OCI-LY1 (cell line): ENCODE data around the gene CMTM5.

ENCODE experiments used
- H2AFZ ChIP-seq: fragments of 200-600 bp; sonication (generic), shearing (Covaris generic); 2 replicates; pipeline ENCODE4 v1.6.0; 2014; ENCODE audit warnings: antibody characterized with exemption, mild to moderate bottlenecking, low read length
- H3F3A ChIP-seq: fragments of 200-600 bp; sonication (generic), shearing (Covaris generic); 2 replicates; pipeline ENCODE4 v1.6.0; 2014; ENCODE audit warnings: mild to moderate bottlenecking, antibody characterized with exemption, low read length, moderate library complexity; ENCODE audit not compliant: insufficient read depth
- H3K27ac ChIP-seq: fragments of 200-600 bp; sonication (generic); 2 replicates; pipeline ENCODE4 v1.5.1; 2014; ENCODE audit warnings: low read length, mixed run types, mild to moderate bottlenecking, low read depth; ENCODE audit not compliant: poor library complexity, severe bottlenecking
- H3K27me3 ChIP-seq: fragments of 200-600 bp; sonication (generic); 2 replicates; pipeline ENCODE4 v1.6.0; 2014; ENCODE audit warnings: antibody characterized with exemption, mild to moderate bottlenecking, low read length, moderate library complexity; ENCODE audit not compliant: insufficient read depth
- H3K36me3 ChIP-seq: fragments of 200-600 bp; sonication (generic); 2 replicates; pipeline ENCODE4 v1.6.1; 2014; ENCODE audit warnings: mild to moderate bottlenecking, antibody characterized with exemption, low read length, moderate library complexity, mixed read lengths; ENCODE audit not compliant: insufficient read depth
- H3K4me1 ChIP-seq: fragments of 200-600 bp; sonication (generic); 2 replicates; pipeline ENCODE4 v1.5.1; 2014; ENCODE audit warnings: mild to moderate bottlenecking, low read length, moderate library complexity; ENCODE audit not compliant: insufficient read depth, severe bottlenecking
- H3K4me2 ChIP-seq: fragments of 200-600 bp; sonication (generic), shearing (Covaris generic); 2 replicates; pipeline ENCODE4 v1.6.1; 2014; ENCODE audit warnings: low read length
- H3K4me3 ChIP-seq: fragments of 200-600 bp; sonication (generic); 2 replicates; pipeline ENCODE4 v1.5.1; 2014; ENCODE audit warnings: low read length, low read depth, mild to moderate bottlenecking, mixed read lengths; ENCODE audit not compliant: poor library complexity, severe bottlenecking
- H3K79me2 ChIP-seq: fragments of 200-600 bp; shearing (Covaris generic); 2 replicates; pipeline ENCODE4 v1.6.1; 2016; ENCODE audit warnings: mixed run types, low read length, mixed read lengths; ENCODE audit not compliant: insufficient read depth
- H3K9ac ChIP-seq: fragments of 200-600 bp; sonication (generic), shearing (Covaris generic); 2 replicates; pipeline ENCODE4 v1.6.1; 2014; ENCODE audit warnings: mild to moderate bottlenecking, low read length, mixed read lengths
- H3K9me2 ChIP-seq: fragments of 200-600 bp; sonication (generic), shearing (Covaris generic); 2 replicates; pipeline ENCODE4 v1.6.1; 2014; ENCODE audit warnings: low read depth, mild to moderate bottlenecking, low read length, mixed read lengths
- H3K9me3 ChIP-seq: fragments of 200-600 bp; shearing (Covaris generic); 2 replicates; pipeline ENCODE4 v1.6.1; 2014; ENCODE audit warnings: low read length, mixed read lengths
- H4K20me1 ChIP-seq: fragments of 200-600 bp; sonication (generic), shearing (Covaris generic); 2 replicates; pipeline ENCODE4 v1.6.0; 2016; ENCODE audit warnings: mild to moderate bottlenecking, low read length; ENCODE audit not compliant: insufficient read depth
- CTCF ChIP-seq: fragments of 200-600 bp; sonication (generic), shearing (Covaris generic); IDR thresholded peaks from 2 replicates; pipeline ENCODE4 v1.5.1; 2017; ENCODE audit warnings: mild to moderate bottlenecking, antibody characterized with exemption, low read length, moderate library complexity, mixed read lengths
- EZH2 ChIP-seq: fragments of 200-600 bp; sonication (generic), shearing (Covaris generic); IDR thresholded peaks from 2 replicates; pipeline ENCODE4 v1.8.0; 2017; ENCODE audit warnings: borderline replicate concordance, mixed run types, mild to moderate bottlenecking, antibody characterized with exemption, low read length, moderate library complexity, mixed read lengths

CMTM5 gene

GRCh38 chr14:23392613-23393012 is 15.8 kb downstream of the CMTM5 start:
- Histone ChIP-seq H3F3A (no peaks in the 10 kb centered on the region), H3K27ac (no peak overlapping the region), H3K4me3 (no peak overlapping the region), H3K27me3 (peaks cover 8% of the 10 kb centered on the region; the same call in 1 of the 2 replicates), H3K9me2 (no peaks in the 10 kb centered on the region), H4K20me1 (no peaks in the 10 kb centered on the region), H3K9ac (no peak overlapping the region), H3K4me1 (no peaks in the 10 kb centered on the region), H2AFZ (no peak overlapping the region), H3K9me3 (no peaks in the 10 kb centered on the region), H3K79me2 (no peaks in the 10 kb centered on the region), H3K36me3 (no peaks in the 10 kb centered on the region), H3K4me2 (no peak overlapping the region)
- TF ChIP-seq EZH2 (no peak), CTCF (no peak)

DNA sequence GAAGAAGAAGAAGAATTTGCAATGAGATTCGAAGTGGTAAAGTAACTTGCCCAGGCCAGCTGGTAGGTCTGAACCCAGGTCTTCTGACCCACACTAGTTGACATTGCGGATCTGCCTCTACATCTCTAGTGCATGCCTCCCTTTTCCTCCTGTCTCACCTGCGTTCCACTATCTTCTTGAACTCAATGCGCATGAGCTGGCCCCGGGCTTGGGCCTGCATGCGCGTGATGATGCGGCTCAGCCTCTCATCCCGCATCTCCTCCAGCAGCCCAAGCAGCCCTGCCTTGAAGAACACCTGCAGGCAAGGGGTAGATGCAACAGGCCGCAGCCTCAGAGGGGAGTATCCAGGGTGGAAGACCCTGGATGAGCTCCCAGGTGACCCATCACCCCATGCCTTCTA is 19.3 kb downstream of the CMTM5 start:
- no peak overlapping the region for H3K4me2 ChIP-seq
- H4K20me1 ChIP-seq = no peaks in the 10 kb centered on the region
- no peak overlapping the region for H3K4me3 ChIP-seq
- no peaks in the 10 kb centered on the region for H3K36me3 ChIP-seq
- H3K9me2 ChIP-seq = no peaks in the 10 kb centered on the region
- H3K27me3 ChIP-seq = 0 out of 2 replicates have a peak, but pooled peaks cover 4% of the 10 kb centered on the region
- H2AFZ ChIP-seq = no peak overlapping the region
- no peaks in the 10 kb centered on the region for H3K79me2 ChIP-seq
- H3K27ac ChIP-seq = no peak overlapping the region
- no peaks in the 10 kb centered on the region for H3K9me3 ChIP-seq
- H3K4me1 ChIP-seq = no peaks in the 10 kb centered on the region
- no peak overlapping the region for H3K9ac ChIP-seq
- TF ChIP-seq EZH2 (no peak), CTCF (no peak)
- H3F3A ChIP-seq = no peaks in the 10 kb centered on the region

DNA sequence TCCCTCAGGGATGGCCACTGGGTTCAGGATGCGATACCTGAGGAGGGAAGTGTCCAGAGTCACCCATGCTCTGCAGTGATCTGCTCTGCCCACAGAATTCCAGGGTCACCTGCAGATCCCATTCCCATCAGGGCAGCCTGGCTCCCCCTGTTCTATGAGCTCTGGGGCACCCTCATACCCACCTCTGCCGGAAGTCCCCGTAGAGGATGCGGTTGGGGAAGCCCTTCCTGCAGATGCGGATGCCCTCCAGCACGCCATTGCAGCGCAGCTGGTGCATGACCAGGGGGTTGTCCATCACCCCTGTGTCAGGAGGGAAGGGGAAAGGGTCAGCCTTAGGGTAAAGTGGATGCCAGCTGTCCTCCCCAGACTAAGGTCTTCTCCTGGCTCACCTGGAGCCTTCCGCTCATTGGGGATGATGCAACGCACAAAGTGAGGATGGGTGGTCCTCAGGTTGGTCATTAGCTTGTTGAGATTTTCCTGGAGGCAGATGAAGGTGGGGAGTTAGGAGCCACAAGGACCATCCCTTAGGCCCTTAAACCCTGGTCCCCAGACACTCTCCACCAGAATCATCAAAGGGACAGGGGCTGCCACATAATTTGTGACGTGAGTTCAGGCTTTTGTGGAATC is 20.0 kb downstream of the CMTM5 start:
- Histone ChIP-seq H4K20me1 (no peaks in the 10 kb centered on the region), H3K27me3 (0 out of 2 replicates have a peak, but pooled peaks cover 4% of the 10 kb centered on the region)

More for the DNA sequence above, 20.0 kb downstream of the CMTM5 start:
- Histone ChIP-seq H2AFZ (no peak overlapping the region), H3F3A (no peaks in the 10 kb centered on the region), H3K4me2 (no peak overlapping the region), H3K9ac (no peak overlapping the region), H3K36me3 (no peaks in the 10 kb centered on the region), H3K4me3 (no peak overlapping the region), H3K4me1 (no peaks in the 10 kb centered on the region), H3K79me2 (no peaks in the 10 kb centered on the region), H3K9me2 (no peaks in the 10 kb centered on the region), H3K27ac (no peak overlapping the region), H3K9me3 (no peaks in the 10 kb centered on the region)
- TF ChIP-seq EZH2 = no peak
- no peak for TF ChIP-seq CTCF
